ENCODE results near the gene BCKDHB.

GRCh38 chr6:80329496-80329895 lies 223.0 kb downstream of the BCKDHB start:
- TF ChIP-seq POLR2AphosphoS5 (IDR thresholded peaks at IDR 0.05) (no peak), POLR2A (IDR thresholded peaks at IDR 0.05) (no peak), CTCF (IDR thresholded peaks at IDR 0.05) (no peak)
